Stimulated activated CD4-positive, alpha-beta T cell treated with anti-CD3 and anti-CD28 coated beads, Interleukin-12 subunit alpha, Interleukin-12 subunit beta, amount 100 ng/mL, for 48 hours (primary cell): ENCODE measurements around the gene ARPC2.
A peak's percentile ranks its signal among the peaks of the same experiment; 100 is the strongest.

ENCODE experiments used
- DNase-seq, 3 donors: peaks; one replicate each; pipeline ENCODE4 v3.0.0-alpha.2; 2020; ENCODE audit warnings: low read depth in 2 of 3, low spot score in 1 of 3

ARPC2 gene

DNA sequence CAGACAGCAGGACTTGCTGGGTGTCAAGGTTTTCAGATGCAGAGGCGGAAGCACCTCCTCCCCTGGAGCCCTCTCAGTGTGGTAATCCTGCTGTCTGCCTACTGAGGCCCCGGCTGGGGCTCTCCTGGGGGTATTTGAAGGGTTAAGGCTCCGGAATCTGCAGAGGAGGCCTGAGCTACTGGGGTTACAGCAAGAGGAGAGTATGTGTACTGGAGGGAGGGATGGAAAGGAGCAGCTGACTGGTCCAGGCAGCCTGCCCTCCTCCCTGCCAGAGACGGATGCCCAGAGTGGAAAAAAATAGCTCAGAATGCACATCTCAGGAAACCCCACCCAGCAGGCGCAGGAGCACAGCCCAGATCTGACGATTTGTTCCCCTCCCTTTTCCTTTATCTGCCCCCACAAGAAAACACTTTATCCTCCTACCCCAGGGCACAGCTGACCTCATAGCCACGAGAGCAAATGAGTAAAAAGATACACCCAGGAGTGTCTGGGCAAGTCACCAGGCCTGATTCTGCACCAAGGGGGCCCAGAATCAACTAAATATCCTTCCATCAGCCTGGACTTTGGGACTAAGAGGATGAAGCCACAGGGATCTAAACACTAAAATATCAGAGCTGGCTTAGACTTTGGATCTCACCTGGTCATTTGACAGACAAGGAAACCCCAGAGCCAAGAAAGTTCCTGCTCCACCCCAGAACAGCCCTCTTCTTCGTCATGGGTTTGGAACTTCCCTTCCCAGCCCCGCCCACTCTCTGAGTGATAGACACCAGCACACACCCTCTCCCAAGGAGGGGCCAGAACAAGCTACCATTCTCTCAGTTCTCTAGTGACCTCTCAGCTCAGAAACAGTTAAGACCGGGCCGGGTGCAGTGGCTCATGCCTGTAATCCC lies 69.8 kb downstream of the ARPC2 start:
- DNase-seq = peak; percentile 75 to 77 (median 76)

DNA sequence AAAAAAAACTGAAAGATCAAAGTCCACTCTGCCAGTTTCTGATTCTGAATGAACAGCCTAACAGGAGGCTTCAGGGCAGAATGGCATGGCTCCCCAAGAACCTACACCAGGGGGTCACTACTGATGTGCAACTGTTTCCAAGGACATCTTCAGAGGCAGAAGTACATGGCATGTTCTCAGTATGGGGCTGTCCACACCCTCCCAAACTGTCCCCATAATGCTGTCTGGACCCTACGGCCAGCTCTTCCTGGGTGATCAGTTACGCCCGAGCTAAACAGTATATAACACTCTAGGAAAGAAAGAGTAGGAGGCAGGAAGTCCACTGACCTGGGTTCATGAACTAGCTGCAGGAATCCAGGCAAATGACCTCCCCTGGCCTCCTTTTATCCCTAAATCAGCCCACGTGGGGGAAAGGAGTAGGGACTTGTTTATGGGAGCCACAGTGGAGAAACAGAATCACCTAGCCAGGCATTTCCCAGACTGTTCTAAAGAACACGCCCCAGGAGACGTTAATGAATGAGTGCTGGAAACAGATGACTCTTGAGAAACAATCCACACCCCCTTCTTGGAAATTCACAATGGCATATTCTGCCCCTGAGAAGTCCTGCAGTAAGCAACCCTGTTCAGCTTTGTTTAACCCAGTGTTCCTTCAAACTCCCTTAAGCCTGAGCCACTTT lies 72.8 kb downstream of the ARPC2 start:
- no peak for DNase-seq

GRCh38 chr2:218290316-218291261 lies 73.6 kb downstream of the ARPC2 start:
- DNase-seq = peak in 1 of 3 donors; percentile 32

GRCh38 chr2:218291318-218292047 lies 74.5 kb downstream of the ARPC2 start:
- no peak for DNase-seq

- DNase-seq = peak; percentile 55 to 70 (median 66)
Measured at GRCh38 chr2:218292048-218293014, 75.3 kb downstream of the ARPC2 start, which contains the start of gene TMBIM1. Gene TMBIM1 (minus strand): TSS chr2:218292503. CDS start chr2:218282141, 10,362 bp downstream.

GRCh38 chr2:218293715-218294429 lies 76.9 kb downstream of the ARPC2 start:
- DNase-seq = no peak

GRCh38 chr2:218294430-218295022 lies 77.5 kb downstream of the ARPC2 start:
- no peak for DNase-seq

DNA sequence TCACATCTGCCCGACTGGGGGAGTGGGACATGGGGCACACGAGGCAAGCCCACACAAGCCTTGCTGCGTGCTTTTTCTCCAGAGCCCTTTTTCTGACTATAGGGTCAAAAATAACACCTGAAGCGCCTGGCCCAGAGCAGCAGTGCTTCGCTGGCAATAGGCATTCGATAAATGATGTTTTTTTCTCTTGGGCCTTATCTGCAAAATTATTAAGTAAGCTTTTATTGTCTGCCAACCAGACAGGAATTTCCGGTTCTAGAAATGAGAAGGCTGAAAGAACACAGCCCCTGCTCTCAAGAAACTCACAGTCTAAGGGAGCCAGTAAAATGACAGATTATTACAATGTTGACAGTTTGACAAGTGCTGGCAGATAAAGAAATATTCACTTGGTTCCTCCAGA lies 78.0 kb downstream of the ARPC2 start:
- no peak for DNase-seq

DNA sequence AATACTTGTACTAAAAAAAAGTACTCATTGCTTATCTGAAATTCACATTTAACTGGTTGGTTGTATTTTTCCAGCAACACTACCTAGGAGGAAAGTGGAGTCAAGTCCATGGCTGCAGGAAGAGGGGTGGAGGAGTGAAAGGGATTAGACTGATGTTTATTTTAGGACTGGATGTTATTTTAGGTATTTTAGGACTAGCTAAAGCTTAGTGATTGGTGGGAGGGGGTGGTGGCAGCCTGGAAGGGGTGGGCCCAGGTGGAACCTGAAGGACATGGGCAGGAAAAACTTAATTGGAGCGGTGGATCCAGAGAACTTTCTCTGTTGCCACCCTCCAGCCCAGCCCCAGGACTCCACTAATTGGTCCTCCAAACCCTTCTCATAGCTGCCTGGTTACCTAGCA lies 79.2 kb downstream of the ARPC2 start:
- DNase-seq = no peak

DNA sequence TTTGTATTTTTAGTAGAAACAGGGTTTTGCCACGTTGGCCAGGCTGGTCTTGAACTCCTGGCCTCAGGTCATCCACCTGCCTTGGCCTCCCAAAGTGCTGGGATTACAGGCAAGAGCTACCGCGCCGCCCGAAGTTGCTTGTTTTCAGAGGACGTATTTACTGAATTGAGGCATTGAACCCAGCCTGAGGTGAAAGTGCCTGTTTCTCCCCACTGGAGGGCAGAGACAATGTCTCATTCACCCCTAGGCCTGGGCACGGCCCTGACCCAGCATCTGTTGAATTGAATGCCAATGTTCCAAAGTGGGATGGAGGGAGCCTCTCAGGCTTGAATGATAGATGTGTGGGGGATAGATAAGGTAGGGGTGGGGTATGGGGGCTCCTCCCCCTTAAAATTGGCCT lies 79.9 kb downstream of the ARPC2 start:
- DNase-seq = no peak

- DNase-seq = no peak
Measured at GRCh38 chr2:218298314-218298875, 81.4 kb downstream of the ARPC2 start.

DNA sequence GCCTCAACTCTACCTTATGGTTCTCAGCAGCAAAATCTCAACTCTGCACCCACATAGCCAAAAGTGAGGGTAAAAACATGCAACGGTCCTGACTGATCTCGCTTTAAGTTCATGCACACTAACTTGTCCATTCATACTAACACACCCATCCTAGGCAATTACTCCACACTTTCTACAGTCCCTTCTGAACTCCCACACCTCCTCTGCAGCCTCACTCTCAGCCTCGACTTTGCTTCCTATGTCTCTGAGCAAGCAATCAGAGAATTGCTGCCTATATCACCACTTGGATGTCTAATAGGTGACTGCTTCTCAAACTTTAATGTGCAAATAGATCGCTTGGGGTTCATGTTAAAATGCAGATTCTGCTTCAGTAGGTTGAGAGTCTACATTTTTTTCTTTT lies 83.2 kb downstream of the ARPC2 start:
- no peak for DNase-seq

DNA sequence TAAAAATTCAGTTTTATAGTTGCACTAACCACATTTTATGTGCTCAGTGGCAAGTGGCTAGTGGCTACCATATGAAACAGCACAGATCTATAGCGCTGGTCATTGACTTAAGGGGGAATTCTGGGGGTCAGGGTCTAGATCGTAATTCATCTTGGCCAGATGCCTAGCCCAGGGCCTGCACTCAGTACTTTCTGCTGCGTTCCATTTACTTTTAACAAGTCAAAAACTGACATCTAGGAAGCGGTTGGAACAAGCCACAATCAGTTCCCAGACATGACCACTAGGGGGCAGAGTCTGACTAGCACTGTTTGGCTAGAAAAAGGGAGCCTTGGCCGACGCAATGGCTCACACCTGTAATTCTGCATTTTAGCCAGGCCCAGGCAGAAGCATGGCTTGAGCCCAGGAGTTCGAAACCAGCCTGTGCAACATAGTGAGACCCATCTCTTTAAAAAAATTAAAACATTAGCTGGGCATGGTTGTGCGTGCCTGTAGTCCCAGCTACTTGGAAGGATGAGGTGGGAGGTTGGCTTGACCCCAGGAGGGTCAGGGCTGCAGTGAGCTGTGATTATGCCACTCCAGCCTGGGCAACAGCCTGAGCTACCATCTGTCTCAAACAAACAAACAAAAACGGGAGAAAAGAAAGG lies 84.3 kb downstream of the ARPC2 start:
- peak; percentile 81 to 92 (median 81) for DNase-seq
